WTC11 (cell line): Measurements from ENCODE around the gene NOTO. TPM values are rescaled to one million over a fixed set of nuclear protein-coding genes. Genes with fewer than 3 reads are reported as not detected.

ENCODE experiments used
- ATAC-seq: fragments of 200-7000 bp; cut with Tn5 transposase; 2 replicates; pipeline ENCODE4 v1.10.0; 2021; ENCODE audit warnings: mild to moderate bottlenecking, moderate library complexity
- CTCF ChIA-PET: fragments of 300-600 bp; sonication (Branson Sonifier 250); formaldehyde crosslinking; loops from one replicate; lab custom pipeline; 2021; ENCODE audit warnings: antibody characterized with exemption; lab: Charles Lee
- POLR2A ChIA-PET: fragments of 350-600 bp; sonication (Branson Sonifier 250); formaldehyde crosslinking; loops from one replicate; lab custom pipeline; 2021; ENCODE audit warnings: antibody characterized with exemption; lab: Charles Lee
- DNase-seq: peaks from one replicate; pipeline ENCODE4 v3.0.0; 2021; ENCODE audit warnings: low spot score
- H3K27ac Mint-ChIP-seq: 2 replicates; pipeline ENCODE4 v1.8.0; 2021; ENCODE audit warnings: mixed read lengths
- H3K27me3 Mint-ChIP-seq: 2 replicates; pipeline ENCODE4 v1.8.0; 2021; ENCODE audit warnings: low read depth, mild to moderate bottlenecking, moderate library complexity, mixed read lengths
- H3K36me3 Mint-ChIP-seq: 2 replicates; pipeline ENCODE4 v1.8.0; 2021; ENCODE audit warnings: mixed read lengths
- H3K4me1 Mint-ChIP-seq: 2 replicates; pipeline ENCODE4 v1.8.0; 2022; ENCODE audit warnings: mixed read lengths
- H3K4me3 Mint-ChIP-seq: 2 replicates; pipeline ENCODE4 v1.8.0; 2021; ENCODE audit warnings: mild to moderate bottlenecking, moderate library complexity, mixed read lengths
- H3K9me3 Mint-ChIP-seq: 2 replicates; pipeline ENCODE4 v1.8.0; 2021; ENCODE audit warnings: mixed read lengths
- CBFB ChIP-seq: sonication (generic); formaldehyde crosslinking; IDR thresholded peaks from 2 replicates; pipeline ENCODE4 v1.8.1; 2022; ENCODE audit warnings: mild to moderate bottlenecking, low read depth, missing genetic modification reagents
- ELF4 ChIP-seq: sonication (generic); formaldehyde crosslinking; IDR thresholded peaks from 2 replicates; pipeline ENCODE4 v1.8.1; 2022; ENCODE audit warnings: low read depth, mild to moderate bottlenecking, moderate library complexity, missing genetic modification reagents
- EMX1 ChIP-seq: fragments of 250-450 bp; sonication (Bioruptor Pico); IDR thresholded peaks from 2 replicates; pipeline ENCODE4 v1.8.0; 2021; ENCODE audit warnings: mild to moderate bottlenecking
- FOXP1 ChIP-seq: sonication (generic); formaldehyde crosslinking; IDR thresholded peaks from 2 replicates; pipeline ENCODE4 v1.8.0; 2022; ENCODE audit warnings: missing genetic modification reagents, mild to moderate bottlenecking, moderate library complexity, borderline replicate concordance
- GABPB1 ChIP-seq: sonication (generic); formaldehyde crosslinking; IDR thresholded peaks from 2 replicates; pipeline ENCODE4 v1.8.1; 2023; ENCODE audit warnings: mild to moderate bottlenecking, missing genetic modification reagents
- JAZF1 ChIP-seq: fragments of 250-450 bp; sonication (Bioruptor Pico); IDR thresholded peaks from 2 replicates; pipeline ENCODE4 v1.9.0; 2021; ENCODE audit warnings: moderate library complexity, mild to moderate bottlenecking, inconsistent platforms
- MYBL2 ChIP-seq: sonication (generic); formaldehyde crosslinking; IDR thresholded peaks from 2 replicates; pipeline ENCODE4 v1.8.1; 2023; ENCODE audit warnings: mild to moderate bottlenecking, moderate library complexity, missing genetic modification reagents
- NFATC4 ChIP-seq: fragments of 250-450 bp; sonication (Bioruptor Pico); IDR thresholded peaks from 2 replicates; pipeline ENCODE4 v1.9.0; 2021; ENCODE audit warnings: mild to moderate bottlenecking
- NFYB ChIP-seq: sonication (generic); formaldehyde crosslinking; conservative IDR thresholded peaks from 2 replicates; pipeline ENCODE4 v1.8.0; 2022; ENCODE audit warnings: low read depth, missing genetic modification reagents
- NR2C2 ChIP-seq: sonication (generic); formaldehyde crosslinking; IDR thresholded peaks from 2 replicates; pipeline ENCODE4 v1.8.0; 2022; ENCODE audit warnings: mild to moderate bottlenecking, missing genetic modification reagents
- NR3C1 ChIP-seq: sonication (generic); formaldehyde crosslinking; conservative IDR thresholded peaks from 2 replicates; pipeline ENCODE4 v1.8.1; 2023; ENCODE audit warnings: low read depth, mild to moderate bottlenecking, missing genetic modification reagents
- RORB ChIP-seq: fragments of 250-450 bp; sonication (Bioruptor Pico); IDR thresholded peaks from 2 replicates; pipeline ENCODE4 v1.9.0; 2021; ENCODE audit warnings: mild to moderate bottlenecking
- SMAD3 ChIP-seq: sonication (generic); formaldehyde crosslinking; IDR thresholded peaks from 2 replicates; pipeline ENCODE4 v1.8.0; 2022; ENCODE audit warnings: missing genetic modification reagents, mild to moderate bottlenecking, borderline replicate concordance
- SMAD4 ChIP-seq: sonication (generic); formaldehyde crosslinking; IDR thresholded peaks from 2 replicates; pipeline ENCODE4 v1.8.0; 2022; ENCODE audit warnings: mild to moderate bottlenecking, missing genetic modification reagents
- SP1 ChIP-seq: sonication (generic); formaldehyde crosslinking; conservative IDR thresholded peaks from 2 replicates; pipeline ENCODE4 v1.8.1; 2022; ENCODE audit warnings: missing genetic modification reagents
- TCF7 ChIP-seq: sonication (generic); formaldehyde crosslinking; IDR thresholded peaks from 2 replicates; pipeline ENCODE4 v1.8.0; 2022; ENCODE audit warnings: mild to moderate bottlenecking, low read depth, missing genetic modification reagents, moderate library complexity
- TEAD1 ChIP-seq: sonication (generic); formaldehyde crosslinking; IDR thresholded peaks from 2 replicates; pipeline ENCODE4 v1.8.0; 2022; ENCODE audit warnings: mild to moderate bottlenecking, missing genetic modification reagents
- ZNF232 ChIP-seq: sonication (generic); formaldehyde crosslinking; IDR thresholded peaks from 2 replicates; pipeline ENCODE4 v1.8.0; 2022; ENCODE audit warnings: mild to moderate bottlenecking, missing genetic modification reagents
- ZNF317 ChIP-seq: sonication (generic); formaldehyde crosslinking; IDR thresholded peaks from 2 replicates; pipeline ENCODE4 v1.8.1; 2023; ENCODE audit warnings: low read depth, mild to moderate bottlenecking, moderate library complexity, missing genetic modification reagents, borderline replicate concordance
- ZNF423 ChIP-seq: fragments of 250-450 bp; sonication (Bioruptor Pico); IDR thresholded peaks from 2 replicates; pipeline ENCODE4 v2.1.2; 2022; ENCODE audit warnings: mild to moderate bottlenecking, moderate library complexity
- total RNA-seq: library from RNA; stranded (reverse); gene quantifications from 3 replicates; pipeline ENCODE4 v1.2.3, GENCODE V29; 2021
- TF ChIP-seq, protein P1 (sequence below): sonication (generic); formaldehyde crosslinking; IDR thresholded peaks from 2 replicates; pipeline ENCODE4 v1.8.1; 2023; ENCODE audit warnings: mild to moderate bottlenecking, missing genetic modification reagents
- TF ChIP-seq, protein P2 (sequence below): fragments of 250-450 bp; sonication (Bioruptor Pico); IDR thresholded peaks from 2 replicates; pipeline ENCODE4 v1.9.0; 2021; ENCODE audit warnings: mild to moderate bottlenecking
- TF ChIP-seq, protein P3 (sequence below): fragments of 250-450 bp; sonication (Bioruptor Pico); IDR thresholded peaks from 2 replicates; pipeline ENCODE4 v1.9.0; 2021; ENCODE audit warnings: mild to moderate bottlenecking
- TF ChIP-seq, protein P4 (sequence below): sonication (generic); formaldehyde crosslinking; IDR thresholded peaks from 2 replicates; pipeline ENCODE4 v1.8.0; 2023; ENCODE audit warnings: mild to moderate bottlenecking, missing genetic modification reagents
- TF ChIP-seq, protein P5 (sequence below): sonication (generic); formaldehyde crosslinking; IDR thresholded peaks from 2 replicates; pipeline ENCODE4 v1.8.0; 2022; ENCODE audit warnings: mild to moderate bottlenecking, missing genetic modification reagents
- TF ChIP-seq, protein P6 (sequence below): sonication (generic); formaldehyde crosslinking; IDR thresholded peaks from 2 replicates; pipeline ENCODE4 v1.8.1; 2022; ENCODE audit warnings: mild to moderate bottlenecking, moderate library complexity, missing genetic modification reagents

The NOTO gene
- total RNA-seq, 1 experiment from 2014 or later: 0.15 TPM

DNA sequence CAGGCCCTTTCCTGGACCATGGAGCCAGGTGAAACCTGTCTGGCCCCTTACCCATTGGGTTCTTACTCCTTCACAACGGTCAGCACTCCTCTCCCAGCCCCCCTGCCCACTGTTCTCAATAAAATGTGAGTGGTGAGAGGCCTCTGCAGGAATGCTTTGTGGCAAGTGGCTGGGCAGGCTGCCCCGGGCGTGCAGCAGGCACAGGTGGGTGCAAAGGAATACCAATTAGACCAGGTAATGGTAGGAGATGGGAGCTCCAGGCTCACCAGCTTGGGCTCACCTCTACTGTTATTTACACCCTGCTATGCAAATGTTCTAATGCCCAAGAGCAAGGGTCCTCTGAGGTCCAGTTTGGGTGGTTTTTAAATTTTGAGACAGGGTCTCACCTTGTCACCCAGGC, 24.7 kb downstream of the NOTO start (continued):
- TF ChIP-seq TEAD1 (no peak), NR2C2 (CRISPR knock-in tag) (no peak), ZNF232 (CRISPR knock-in tag) (no peak), FOXP1 (CRISPR knock-in tag) (no peak), ZNF423 (no peak), NR3C1 (no peak), NFYB (CRISPR knock-in tag) (no peak), JAZF1 (CRISPR knock-in tag) (no peak), CBFB (CRISPR knock-in tag) (no peak), SP1 (CRISPR knock-in tag) (no peak)

DNA sequence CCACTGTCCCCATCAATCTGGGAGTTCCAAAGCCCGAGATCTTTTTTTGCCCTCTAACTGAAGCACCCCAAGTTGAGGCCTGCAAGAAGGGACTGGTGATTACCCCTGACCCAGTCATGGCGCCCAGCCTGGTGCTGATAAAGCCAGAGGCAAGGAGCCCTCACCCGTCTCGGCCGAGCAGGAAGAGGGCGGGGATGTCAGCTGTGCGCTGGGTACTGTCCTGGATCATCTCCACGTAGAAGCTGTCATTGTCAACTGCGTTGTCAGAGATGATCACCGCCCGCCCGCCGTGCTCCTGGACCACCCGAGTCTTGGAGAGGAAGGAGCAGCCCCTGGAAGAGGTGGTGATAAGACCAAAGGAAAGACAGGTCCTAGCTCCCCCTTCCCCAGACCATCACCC, 26.3 kb downstream of the NOTO start:
- no peak overlapping the region for H3K27ac Mint-ChIP-seq
- H3K4me1 Mint-ChIP-seq: peaks cover 2% of the 10 kb centered on the region
- no peak for DNase-seq
- POLR2A ChIA-PET: interaction anchor here (1.1 kb wide), 1 partner anchor 16 kb away, joined by 4 read pairs; no protein-coding TSS in a partner anchor
- H3K4me3 Mint-ChIP-seq: no peak overlapping the region
- CTCF ChIA-PET: interaction anchor here (0.8 to 1.5 kb wide), 2 partner anchors 16 to 51 kb away, joined by 5 to 7 read pairs; no protein-coding TSS in a partner anchor
- no peak for ATAC-seq
- TF ChIP-seq NFATC4 (CRISPR knock-in tag): no peak
- no peak for TF ChIP-seq RORB (CRISPR knock-in tag)
- no peak for TF ChIP-seq FOXP1 (CRISPR knock-in tag)
- TF ChIP-seq ZNF423: no peak
- TF ChIP-seq, protein P1, sequence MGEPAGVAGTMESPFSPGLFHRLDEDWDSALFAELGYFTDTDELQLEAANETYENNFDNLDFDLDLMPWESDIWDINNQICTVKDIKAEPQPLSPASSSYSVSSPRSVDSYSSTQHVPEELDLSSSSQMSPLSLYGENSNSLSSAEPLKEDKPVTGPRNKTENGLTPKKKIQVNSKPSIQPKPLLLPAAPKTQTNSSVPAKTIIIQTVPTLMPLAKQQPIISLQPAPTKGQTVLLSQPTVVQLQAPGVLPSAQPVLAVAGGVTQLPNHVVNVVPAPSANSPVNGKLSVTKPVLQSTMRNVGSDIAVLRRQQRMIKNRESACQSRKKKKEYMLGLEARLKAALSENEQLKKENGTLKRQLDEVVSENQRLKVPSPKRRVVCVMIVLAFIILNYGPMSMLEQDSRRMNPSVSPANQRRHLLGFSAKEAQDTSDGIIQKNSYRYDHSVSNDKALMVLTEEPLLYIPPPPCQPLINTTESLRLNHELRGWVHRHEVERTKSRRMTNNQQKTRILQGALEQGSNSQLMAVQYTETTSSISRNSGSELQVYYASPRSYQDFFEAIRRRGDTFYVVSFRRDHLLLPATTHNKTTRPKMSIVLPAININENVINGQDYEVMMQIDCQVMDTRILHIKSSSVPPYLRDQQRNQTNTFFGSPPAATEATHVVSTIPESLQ (CRISPR knock-in tag): no peak
- no peak for TF ChIP-seq GABPB1 (CRISPR knock-in tag)
- no peak for TF ChIP-seq SP1 (CRISPR knock-in tag)
- TF ChIP-seq, protein P2, sequence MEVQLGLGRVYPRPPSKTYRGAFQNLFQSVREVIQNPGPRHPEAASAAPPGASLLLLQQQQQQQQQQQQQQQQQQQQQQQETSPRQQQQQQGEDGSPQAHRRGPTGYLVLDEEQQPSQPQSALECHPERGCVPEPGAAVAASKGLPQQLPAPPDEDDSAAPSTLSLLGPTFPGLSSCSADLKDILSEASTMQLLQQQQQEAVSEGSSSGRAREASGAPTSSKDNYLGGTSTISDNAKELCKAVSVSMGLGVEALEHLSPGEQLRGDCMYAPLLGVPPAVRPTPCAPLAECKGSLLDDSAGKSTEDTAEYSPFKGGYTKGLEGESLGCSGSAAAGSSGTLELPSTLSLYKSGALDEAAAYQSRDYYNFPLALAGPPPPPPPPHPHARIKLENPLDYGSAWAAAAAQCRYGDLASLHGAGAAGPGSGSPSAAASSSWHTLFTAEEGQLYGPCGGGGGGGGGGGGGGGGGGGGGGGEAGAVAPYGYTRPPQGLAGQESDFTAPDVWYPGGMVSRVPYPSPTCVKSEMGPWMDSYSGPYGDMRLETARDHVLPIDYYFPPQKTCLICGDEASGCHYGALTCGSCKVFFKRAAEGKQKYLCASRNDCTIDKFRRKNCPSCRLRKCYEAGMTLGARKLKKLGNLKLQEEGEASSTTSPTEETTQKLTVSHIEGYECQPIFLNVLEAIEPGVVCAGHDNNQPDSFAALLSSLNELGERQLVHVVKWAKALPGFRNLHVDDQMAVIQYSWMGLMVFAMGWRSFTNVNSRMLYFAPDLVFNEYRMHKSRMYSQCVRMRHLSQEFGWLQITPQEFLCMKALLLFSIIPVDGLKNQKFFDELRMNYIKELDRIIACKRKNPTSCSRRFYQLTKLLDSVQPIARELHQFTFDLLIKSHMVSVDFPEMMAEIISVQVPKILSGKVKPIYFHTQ (CRISPR knock-in tag): no peak
- TF ChIP-seq, protein P3, sequence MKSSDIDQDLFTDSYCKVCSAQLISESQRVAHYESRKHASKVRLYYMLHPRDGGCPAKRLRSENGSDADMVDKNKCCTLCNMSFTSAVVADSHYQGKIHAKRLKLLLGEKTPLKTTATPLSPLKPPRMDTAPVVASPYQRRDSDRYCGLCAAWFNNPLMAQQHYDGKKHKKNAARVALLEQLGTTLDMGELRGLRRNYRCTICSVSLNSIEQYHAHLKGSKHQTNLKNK (CRISPR knock-in tag): no peak
- no peak for TF ChIP-seq TCF7 (CRISPR knock-in tag)
- TF ChIP-seq MYBL2 (CRISPR knock-in tag): no peak
- TF ChIP-seq, protein P4, sequence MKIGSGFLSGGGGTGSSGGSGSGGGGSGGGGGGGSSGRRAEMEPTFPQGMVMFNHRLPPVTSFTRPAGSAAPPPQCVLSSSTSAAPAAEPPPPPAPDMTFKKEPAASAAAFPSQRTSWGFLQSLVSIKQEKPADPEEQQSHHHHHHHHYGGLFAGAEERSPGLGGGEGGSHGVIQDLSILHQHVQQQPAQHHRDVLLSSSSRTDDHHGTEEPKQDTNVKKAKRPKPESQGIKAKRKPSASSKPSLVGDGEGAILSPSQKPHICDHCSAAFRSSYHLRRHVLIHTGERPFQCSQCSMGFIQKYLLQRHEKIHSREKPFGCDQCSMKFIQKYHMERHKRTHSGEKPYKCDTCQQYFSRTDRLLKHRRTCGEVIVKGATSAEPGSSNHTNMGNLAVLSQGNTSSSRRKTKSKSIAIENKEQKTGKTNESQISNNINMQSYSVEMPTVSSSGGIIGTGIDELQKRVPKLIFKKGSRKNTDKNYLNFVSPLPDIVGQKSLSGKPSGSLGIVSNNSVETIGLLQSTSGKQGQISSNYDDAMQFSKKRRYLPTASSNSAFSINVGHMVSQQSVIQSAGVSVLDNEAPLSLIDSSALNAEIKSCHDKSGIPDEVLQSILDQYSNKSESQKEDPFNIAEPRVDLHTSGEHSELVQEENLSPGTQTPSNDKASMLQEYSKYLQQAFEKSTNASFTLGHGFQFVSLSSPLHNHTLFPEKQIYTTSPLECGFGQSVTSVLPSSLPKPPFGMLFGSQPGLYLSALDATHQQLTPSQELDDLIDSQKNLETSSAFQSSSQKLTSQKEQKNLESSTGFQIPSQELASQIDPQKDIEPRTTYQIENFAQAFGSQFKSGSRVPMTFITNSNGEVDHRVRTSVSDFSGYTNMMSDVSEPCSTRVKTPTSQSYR: no peak
- TF ChIP-seq, protein P5, sequence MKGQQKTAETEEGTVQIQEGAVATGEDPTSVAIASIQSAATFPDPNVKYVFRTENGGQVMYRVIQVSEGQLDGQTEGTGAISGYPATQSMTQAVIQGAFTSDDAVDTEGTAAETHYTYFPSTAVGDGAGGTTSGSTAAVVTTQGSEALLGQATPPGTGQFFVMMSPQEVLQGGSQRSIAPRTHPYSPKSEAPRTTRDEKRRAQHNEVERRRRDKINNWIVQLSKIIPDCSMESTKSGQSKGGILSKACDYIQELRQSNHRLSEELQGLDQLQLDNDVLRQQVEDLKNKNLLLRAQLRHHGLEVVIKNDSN: no peak
- TF ChIP-seq ELF4 (CRISPR knock-in tag): no peak
- TF ChIP-seq ZNF317 (CRISPR knock-in tag): no peak
- TF ChIP-seq EMX1: no peak
- no peak for TF ChIP-seq SMAD4 (CRISPR knock-in tag)
- TF ChIP-seq SMAD3 (CRISPR knock-in tag): no peak
- TF ChIP-seq, protein P6, sequence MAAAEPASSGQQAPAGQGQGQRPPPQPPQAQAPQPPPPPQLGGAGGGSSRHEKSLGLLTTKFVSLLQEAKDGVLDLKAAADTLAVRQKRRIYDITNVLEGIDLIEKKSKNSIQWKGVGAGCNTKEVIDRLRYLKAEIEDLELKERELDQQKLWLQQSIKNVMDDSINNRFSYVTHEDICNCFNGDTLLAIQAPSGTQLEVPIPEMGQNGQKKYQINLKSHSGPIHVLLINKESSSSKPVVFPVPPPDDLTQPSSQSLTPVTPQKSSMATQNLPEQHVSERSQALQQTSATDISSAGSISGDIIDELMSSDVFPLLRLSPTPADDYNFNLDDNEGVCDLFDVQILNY (CRISPR knock-in tag): no peak
- TF ChIP-seq, all 79 proteins: peak for 0
- H3K36me3 Mint-ChIP-seq: peaks cover 3% of the 10 kb centered on the region; the same call in 1 of the 2 replicates
- H3K9me3 Mint-ChIP-seq: no peaks in the 10 kb centered on the region
- H3K27me3 Mint-ChIP-seq: no peaks in the 10 kb centered on the region; the same call in 1 of the 2 replicates
